ENCODE data around the gene RAB4A. TPM values are rescaled to one million over a fixed set of nuclear protein-coding genes. Genes with fewer than 3 reads are reported as not detected.
"Not testable (repeated sequence)": the region's sequence is repeated elsewhere in the genome, so short reads cannot be mapped to it uniquely, and the experiment has no call there.

Gene RAB4A
- total RNA-seq, 1 donor from 2014 or later = 44.1 TPM

DNA sequence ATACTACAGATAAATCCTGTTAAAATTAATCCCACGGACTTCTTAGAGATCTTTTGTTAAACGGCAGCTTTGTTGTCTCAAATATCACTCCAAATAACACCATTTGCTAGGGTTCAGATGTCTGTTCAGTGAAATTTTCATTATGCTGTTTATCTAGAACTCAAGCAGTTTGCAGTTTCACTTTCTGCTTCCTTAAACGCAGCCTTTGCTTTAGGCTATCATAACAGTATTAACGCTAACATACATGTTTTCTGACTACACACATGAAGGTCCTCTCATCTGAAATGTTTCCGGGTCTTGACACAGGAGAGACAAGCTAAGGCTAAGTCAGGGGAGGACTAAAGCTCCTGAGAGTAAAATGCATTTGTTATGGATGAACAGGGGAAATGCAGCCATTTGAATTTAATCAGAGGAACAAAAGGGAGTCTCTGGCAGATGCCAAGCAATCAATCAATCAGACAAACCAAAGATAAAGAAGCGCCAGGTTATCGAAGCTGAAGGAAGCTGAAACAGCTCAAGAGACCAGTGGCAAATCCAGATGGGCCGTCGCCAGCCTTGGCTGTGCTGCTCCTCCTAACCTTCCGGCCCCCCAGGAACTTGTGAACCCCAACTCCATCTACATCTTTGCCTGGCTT lies 55.1 kb downstream of the RAB4A start:
- Mint-ChIP-seq H3K27ac (no peak overlapping the region), H3K4me3 (no peak overlapping the region), H3K36me3 (peaks cover 23% of the 10 kb centered on the region), H3K4me1 (peaks cover 9% of the 10 kb centered on the region), H3K9me3 (no peaks in the 10 kb centered on the region), H3K27me3 (ENCODE audit: insufficient read depth, low read depth) (peaks cover 3% of the 10 kb centered on the region)
- Histone ChIP-seq H2AFZ (replicated peaks) (no peak overlapping the region), H4K20me1 (ENCODE audit: low read depth) (peaks cover 4% of the 10 kb centered on the region), H3K27ac (no peak overlapping the region), H3K9ac (no peak overlapping the region), H3K4me2 (no peak overlapping the region), H3K9me3 (ENCODE audit: low read depth) (no peaks in the 10 kb centered on the region), H3K79me2 (ENCODE audit: low read depth) (peaks cover 2% of the 10 kb centered on the region), H3K4me3 (no peak overlapping the region), H3F3A (ENCODE audit: low read depth) (no peaks in the 10 kb centered on the region), H3K4me1 (no peaks in the 10 kb centered on the region), H3K36me3 (peaks cover 4% of the 10 kb centered on the region), H3K27me3 (no peaks in the 10 kb centered on the region)
- DNase-seq (ENCODE audit: low spot score) = no peak
- TF ChIP-seq EZH2 (IDR thresholded peaks at IDR 0.05) (no peak), EZH2phosphoT487 (IDR thresholded peaks at IDR 0.05) (no peak), CTCF (IDR thresholded peaks at IDR 0.05) (no peak)

DNA sequence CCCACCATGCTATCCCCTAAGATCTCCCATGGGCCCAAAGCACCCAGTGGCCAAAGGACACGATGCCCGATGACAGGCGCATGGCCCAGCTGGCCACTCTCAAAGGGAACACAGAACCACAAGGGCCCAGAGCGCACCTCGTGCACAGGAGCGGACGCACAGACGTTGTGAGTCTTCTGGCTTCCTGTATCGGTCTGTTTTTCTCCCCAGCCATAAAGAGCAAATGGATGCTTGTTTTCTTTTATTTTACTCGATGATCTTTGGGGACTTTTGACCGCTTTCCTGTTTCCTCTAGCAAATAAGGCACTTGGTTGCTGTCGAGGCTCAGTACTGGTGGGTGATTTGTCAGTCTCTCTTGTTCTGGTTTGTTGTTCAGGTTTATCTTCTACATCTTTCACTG lies 55.7 kb downstream of the RAB4A start:
- Histone ChIP-seq H3K4me1 (no peaks in the 10 kb centered on the region), H3K9ac (no peak overlapping the region), H3K36me3 (no peaks in the 10 kb centered on the region), H4K20me1 (ENCODE audit: low read depth) (peaks cover 4% of the 10 kb centered on the region), H2AFZ (replicated peaks) (no peak overlapping the region), H3K4me2 (no peak overlapping the region), H3K27ac (no peak overlapping the region), H3K9me3 (ENCODE audit: low read depth) (no peaks in the 10 kb centered on the region), H3K27me3 (no peaks in the 10 kb centered on the region), H3K4me3 (no peak overlapping the region), H3F3A (ENCODE audit: low read depth) (no peaks in the 10 kb centered on the region), H3K79me2 (ENCODE audit: low read depth) (peaks cover 7% of the 10 kb centered on the region)
- DNase-seq (ENCODE audit: low spot score) = no peak
- Mint-ChIP-seq H3K27me3 (ENCODE audit: insufficient read depth, low read depth) (peaks cover 3% of the 10 kb centered on the region), H3K36me3 (peaks cover 23% of the 10 kb centered on the region), H3K4me1 (peaks cover 9% of the 10 kb centered on the region), H3K4me3 (no peak overlapping the region), H3K9me3 (no peaks in the 10 kb centered on the region), H3K27ac (no peak overlapping the region)
- TF ChIP-seq EZH2phosphoT487 (IDR thresholded peaks at IDR 0.05) (no peak), EZH2 (IDR thresholded peaks at IDR 0.05) (no peak), CTCF (IDR thresholded peaks at IDR 0.05) (no peak)

- peaks cover 21% of the 10 kb centered on the region for H3K36me3 Mint-ChIP-seq
- H3K27ac Mint-ChIP-seq = not testable (repeated sequence)
Observed at GRCh38 chr1:229327765-229328164, 56.9 kb downstream of the RAB4A start.

DNA sequence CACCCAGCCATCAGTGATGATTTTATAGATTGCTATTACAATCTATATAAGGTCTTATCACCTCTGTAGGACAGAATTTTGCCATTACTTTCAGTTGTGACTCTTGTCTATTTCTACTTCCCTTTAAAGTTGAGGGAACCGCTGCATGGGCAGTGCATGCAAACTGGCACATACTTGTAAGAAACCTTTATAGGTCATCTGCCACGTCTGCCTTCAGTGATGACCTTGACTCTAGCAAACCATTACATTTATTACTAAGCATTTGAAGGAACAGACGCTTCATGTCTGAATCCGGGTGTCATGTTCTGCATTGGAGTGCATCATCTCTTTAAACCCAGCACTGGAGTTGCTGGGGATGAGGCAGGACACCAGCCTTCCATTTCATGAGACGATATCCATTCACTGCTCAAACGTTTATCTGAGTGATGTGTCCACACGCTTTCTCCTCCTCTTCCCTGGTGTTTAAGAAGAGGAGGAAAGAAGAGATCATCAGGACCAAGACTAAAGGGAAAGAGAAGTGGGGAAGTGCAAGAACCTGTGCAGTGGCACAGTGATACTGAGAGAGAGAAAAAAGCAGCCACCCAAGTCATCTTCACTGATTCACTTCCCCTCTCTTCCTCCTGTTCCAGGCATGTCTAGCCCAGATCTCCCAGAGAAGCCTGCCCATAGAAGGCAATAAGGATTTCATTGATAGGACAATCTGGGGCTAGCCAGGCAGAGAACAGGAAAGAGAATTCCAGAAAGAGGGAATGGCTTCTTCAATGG lies 57.9 kb downstream of the RAB4A start:
- Histone ChIP-seq H3K4me2 (no peak overlapping the region), H3K27me3 (no peaks in the 10 kb centered on the region), H2AFZ (replicated peaks) (no peak overlapping the region), H3F3A (ENCODE audit: low read depth) (no peaks in the 10 kb centered on the region), H3K4me3 (no peak overlapping the region), H3K27ac (no peak overlapping the region), H3K9ac (no peak overlapping the region), H3K4me1 (no peaks in the 10 kb centered on the region), H4K20me1 (ENCODE audit: low read depth) (peaks cover 4% of the 10 kb centered on the region), H3K79me2 (ENCODE audit: low read depth) (peaks cover 22% of the 10 kb centered on the region), H3K36me3 (no peaks in the 10 kb centered on the region), H3K9me3 (ENCODE audit: low read depth) (no peaks in the 10 kb centered on the region)
- TF ChIP-seq CTCF (IDR thresholded peaks at IDR 0.05) = no peak
- no peak for TF ChIP-seq EZH2 (IDR thresholded peaks at IDR 0.05)
- TF ChIP-seq EZH2phosphoT487 (IDR thresholded peaks at IDR 0.05) = no peak
- peaks cover 20% of the 10 kb centered on the region for H3K36me3 Mint-ChIP-seq
- H3K27me3 Mint-ChIP-seq (ENCODE audit: insufficient read depth, low read depth) = peaks cover 3% of the 10 kb centered on the region
- no peak overlapping the region for H3K4me3 Mint-ChIP-seq
- H3K4me1 Mint-ChIP-seq = peaks cover 9% of the 10 kb centered on the region
- H3K9me3 Mint-ChIP-seq = peaks cover 3% of the 10 kb centered on the region
- DNase-seq (ENCODE audit: low spot score) = no peak
- no peak overlapping the region for H3K27ac Mint-ChIP-seq

More at GRCh38 chr1:229327765-229328164, 56.9 kb downstream of the RAB4A start:
- peaks cover 14% of the 10 kb centered on the region for H3K79me2 ChIP-seq (ENCODE audit: low read depth)
- not testable (repeated sequence) for H3F3A ChIP-seq (ENCODE audit: low read depth); H4K20me1 ChIP-seq (ENCODE audit: low read depth); H3K27me3 Mint-ChIP-seq (ENCODE audit: insufficient read depth, low read depth); H3K4me1 Mint-ChIP-seq; H3K4me2 ChIP-seq; H3K4me1 ChIP-seq; DNase-seq (ENCODE audit: low spot score); H3K27me3 ChIP-seq; H3K4me3 ChIP-seq; H3K9me3 Mint-ChIP-seq; H3K4me3 Mint-ChIP-seq; H3K9ac ChIP-seq; H3K27ac ChIP-seq; H3K36me3 ChIP-seq; H3K9me3 ChIP-seq (ENCODE audit: low read depth); H2AFZ ChIP-seq (replicated peaks)
